H1 (cell line): ENCODE measurements around the gene IAH1. TPM values are rescaled to one million over a fixed set of nuclear protein-coding genes. Genes with fewer than 3 reads are reported as not detected.

ENCODE experiments used
- CTCF ChIA-PET: fragments of 300-600 bp; sonication (Branson Sonifier 250); formaldehyde crosslinking; loops from one replicate; lab custom pipeline; 2021; ENCODE audit not compliant: partially characterized antibody; lab: Charles Lee
- POLR2A ChIA-PET: fragments of 300-600 bp; sonication (Branson Sonifier 250); formaldehyde crosslinking; loops from one replicate; lab custom pipeline; 2021; ENCODE audit warnings: inconsistent platforms; ENCODE audit not compliant: partially characterized antibody; lab: Charles Lee
- DNase-seq, 2 experiments: peaks; one replicate each; pipeline versions ENCODE4 v3.0.0 to v3.0.0-alpha.2; 2010 to 2022; ENCODE audit warnings: low spot score in 2 of 2, low read depth in 1 of 2, mixed read lengths in 1 of 2
- FAIRE-seq: peaks from 2 replicates; lab custom pipeline; 2011; peaks lifted over from hg19 to GRCh38; lab: Jason Lieb, UNC
- H2AFZ ChIP-seq: 2 replicates; pipeline ENCODE4 v1.8.1; 2012; ENCODE audit warnings: low read length, inconsistent platforms
- H2AK5ac ChIP-seq: 2 replicates; pipeline ENCODE4 v1.6.1; 2013; ENCODE audit warnings: low read depth, low read length
- H2BK120ac ChIP-seq: replicated peaks from 2 replicates; pipeline ENCODE3; 2013; ENCODE audit warnings: low read depth, low read length, inconsistent platforms
- H2BK12ac ChIP-seq: 2 replicates; pipeline ENCODE4 v1.6.1; 2013; ENCODE audit warnings: low read depth, low read length
- H2BK15ac ChIP-seq: 2 replicates; pipeline ENCODE4 v1.6.1; 2013; ENCODE audit warnings: low read length
- H2BK20ac ChIP-seq: 2 replicates; pipeline ENCODE4 v1.6.1; 2013; ENCODE audit warnings: low read length
- H2BK5ac ChIP-seq: 2 replicates; pipeline ENCODE4 v1.6.1; 2013; ENCODE audit warnings: low read depth, low read length
- H3K14ac ChIP-seq: 2 replicates; pipeline ENCODE4 v1.6.1; 2013; ENCODE audit warnings: inconsistent platforms; ENCODE audit not compliant: insufficient read length
- H3K18ac ChIP-seq: 2 replicates; pipeline ENCODE4 v1.6.1; 2013; ENCODE audit warnings: low read length; ENCODE audit errors: extremely low read depth
- H3K23ac ChIP-seq: 2 replicates; pipeline ENCODE4 v1.6.1; 2013; ENCODE audit warnings: inconsistent platforms; ENCODE audit not compliant: insufficient read length
- H3K23me2 ChIP-seq: 2 replicates; pipeline ENCODE4 v1.6.1; 2013; ENCODE audit warnings: low read depth, low read length
- H3K27ac ChIP-seq: 2 replicates; pipeline ENCODE4 v1.6.1; 2011; ENCODE audit warnings: low read depth, low read length, inconsistent platforms
- H3K27me3 ChIP-seq, 4 experiments: replicated peaks in 1 of 4; 1 replicate in 1 of 4; 2 replicates in 3 of 4; pipeline versions ENCODE4 v1.6.1 to v1.8.1; 2011 to 2013; ENCODE audit warnings: low read length in 3 of 4, mild to moderate bottlenecking in 3 of 4, inconsistent platforms in 2 of 4, mixed read lengths in 2 of 4, moderate library complexity in 1 of 4; ENCODE audit not compliant: control insufficient read depth in 3 of 4, insufficient read depth in 3 of 4; ENCODE audit errors: extremely low read depth in 1 of 4
- H3K36me3 ChIP-seq, 4 experiments: 2 replicates each; pipeline versions ENCODE4 v1.6.1 to v1.8.1; 2011 to 2013; ENCODE audit warnings: mild to moderate bottlenecking in 4 of 4, low read length in 3 of 4, moderate library complexity in 2 of 4, control low read depth in 1 of 4, inconsistent platforms in 1 of 4; ENCODE audit not compliant: insufficient read depth in 4 of 4, control insufficient read depth in 2 of 4
- H3K4ac ChIP-seq: replicated peaks from 2 replicates; pipeline ENCODE3; 2013; ENCODE audit warnings: low read length, low read depth, mixed read lengths, inconsistent platforms; ENCODE audit not compliant: insufficient read length
- H3K4me1 ChIP-seq, 4 experiments: replicated peaks in 1 of 4; 1 replicate in 1 of 4; 2 replicates in 3 of 4; pipeline versions ENCODE4 v1.6.1 to v1.8.1; 2011 to 2013; ENCODE audit warnings: low read length in 3 of 4, inconsistent platforms in 2 of 4, mixed read lengths in 1 of 4; ENCODE audit not compliant: insufficient read depth in 4 of 4, control insufficient read depth in 3 of 4
- H3K4me2 ChIP-seq, 2 experiments: 2 replicates each; pipeline versions ENCODE4 v1.6.1 to v1.8.1; 2011 to 2013; ENCODE audit warnings: low read depth in 2 of 2, low read length in 2 of 2, control low read depth in 1 of 2, inconsistent platforms in 1 of 2, mild to moderate bottlenecking in 1 of 2; ENCODE audit not compliant: insufficient read depth in 1 of 2
- H3K4me3 ChIP-seq, 4 experiments: fragments of 200-600, 300-600 bp in 1 of 4; sonication (generic), shearing (Covaris generic), sonication (Bioruptor Twin) in 1 of 4; 2 replicates each; pipeline versions ENCODE4 v1.5.1 to v1.8.1; 2011 to 2016; ENCODE audit warnings: low read length in 4 of 4, low read depth in 3 of 4, control low read depth in 2 of 4, inconsistent platforms in 2 of 4, mild to moderate bottlenecking in 2 of 4, mixed read lengths in 1 of 4, moderate library complexity in 1 of 4; ENCODE audit not compliant: insufficient read depth in 2 of 4; ENCODE audit errors: extremely low read depth in 1 of 4
- H3K56ac ChIP-seq: replicated peaks from 2 replicates; pipeline ENCODE3; 2013; ENCODE audit warnings: low read depth, mild to moderate bottlenecking, mixed read lengths, low read length, inconsistent platforms; ENCODE audit not compliant: insufficient read length
- H3K79me1 ChIP-seq: 2 replicates; pipeline ENCODE4 v1.6.1; 2013; ENCODE audit warnings: low read depth, low read length, control low read depth
- H3K79me2 ChIP-seq, 2 experiments: 2 replicates each; pipeline versions ENCODE4 v1.6.1 to v1.8.1; 2012 to 2013; ENCODE audit warnings: low read length in 2 of 2, mild to moderate bottlenecking in 2 of 2, inconsistent platforms in 1 of 2; ENCODE audit not compliant: insufficient read depth in 2 of 2, control insufficient read depth in 1 of 2
- H3K9ac ChIP-seq, 4 experiments: replicated peaks in 1 of 4; 1 replicate in 1 of 4; 2 replicates in 3 of 4; pipeline versions ENCODE4 v1.6.1 to v1.8.1; 2011 to 2013; ENCODE audit warnings: low read depth in 3 of 4, low read length in 3 of 4, control low read depth in 2 of 4, mild to moderate bottlenecking in 2 of 4, moderate library complexity in 2 of 4, inconsistent platforms in 1 of 4; ENCODE audit errors: extremely low read depth in 1 of 4
- H3K9me3 ChIP-seq, 2 experiments: 2 replicates each; pipeline versions ENCODE4 v1.6.1 to v1.8.1; 2012 to 2013; ENCODE audit warnings: mild to moderate bottlenecking in 2 of 2, moderate library complexity in 2 of 2, control low read depth in 1 of 2, inconsistent platforms in 1 of 2, low read depth in 1 of 2, low read length in 1 of 2, mixed read lengths in 1 of 2; ENCODE audit not compliant: insufficient read depth in 2 of 2
- H4K20me1 ChIP-seq, 2 experiments: replicated peaks in 1 of 2; 2 replicates each; pipeline versions ENCODE3 to v1.8.1; 2011 to 2013; ENCODE audit warnings: inconsistent platforms in 2 of 2, low read length in 2 of 2, mild to moderate bottlenecking in 1 of 2; ENCODE audit not compliant: insufficient read depth in 2 of 2, control insufficient read depth in 1 of 2
- H4K5ac ChIP-seq: 2 replicates; pipeline ENCODE4 v1.6.1; 2013; ENCODE audit warnings: low read length, low read depth, mixed read lengths, inconsistent platforms; ENCODE audit not compliant: insufficient read length
- H4K8ac ChIP-seq: 2 replicates; pipeline ENCODE4 v1.8.0; 2013; ENCODE audit warnings: mild to moderate bottlenecking, moderate library complexity, low read length, inconsistent platforms; ENCODE audit not compliant: insufficient read depth; ENCODE audit errors: extremely low read depth
- H4K91ac ChIP-seq: replicated peaks from 2 replicates; pipeline ENCODE3; 2013; ENCODE audit warnings: low read length, mixed read lengths, inconsistent platforms; ENCODE audit not compliant: insufficient read length
- BCL11A ChIP-seq, 2 experiments: IDR thresholded peaks; one replicate each; pipeline ENCODE4 v1.6.1; 2011; ENCODE audit warnings: low read depth in 2 of 2, low read length in 2 of 2, mild to moderate bottlenecking in 2 of 2
- BRCA1 ChIP-seq: IDR thresholded peaks from 2 replicates; pipeline ENCODE4 v1.6.1; 2012; ENCODE audit warnings: low read depth, low read length, improper control_type of control experiment
- CHD1 ChIP-seq: IDR thresholded peaks from 2 replicates; pipeline ENCODE4 v1.6.1; 2012; ENCODE audit warnings: low read depth, low read length, improper control_type of control experiment
- EP300 ChIP-seq, 2 experiments: IDR thresholded peaks; 1 replicate in 1 of 2; 2 replicates in 1 of 2; pipeline ENCODE4 v1.6.1; 2011 to 2012; ENCODE audit warnings: low read depth in 2 of 2, low read length in 2 of 2, mild to moderate bottlenecking in 2 of 2, borderline replicate concordance in 1 of 2, inconsistent platforms in 1 of 2, moderate library complexity in 1 of 2
- GTF2F1 ChIP-seq: IDR thresholded peaks from 2 replicates; pipeline ENCODE4 v1.6.1; 2012; ENCODE audit warnings: low read depth, low read length, improper control_type of control experiment, borderline replicate concordance
- HDAC2 ChIP-seq, 2 experiments: fragments of 300-600 bp in 1 of 2; sonication (generic) in 1 of 2; IDR thresholded peaks; 2 replicates each; pipeline ENCODE4 v1.6.1; 2011 to 2012; ENCODE audit warnings: low read depth in 2 of 2, low read length in 2 of 2, mild to moderate bottlenecking in 2 of 2, moderate library complexity in 2 of 2, borderline replicate concordance in 1 of 2, inconsistent platforms in 1 of 2
- KDM5A ChIP-seq: fragments of 200-600 bp; IDR thresholded peaks from 2 replicates; pipeline ENCODE4 v1.7.1; 2012; ENCODE audit warnings: mild to moderate bottlenecking, low read length, inconsistent platforms, mixed read lengths
- MAFK ChIP-seq: IDR thresholded peaks from 2 replicates; pipeline ENCODE4 v1.6.1; 2012; ENCODE audit warnings: low read depth, mild to moderate bottlenecking, improper control_type of control experiment, low read length
- POLR2A ChIP-seq, 2 experiments: IDR thresholded peaks; 1 replicate in 1 of 2; 2 replicates in 1 of 2; pipeline ENCODE4 v1.6.1; 2011; ENCODE audit warnings: low read depth in 2 of 2, low read length in 2 of 2, mild to moderate bottlenecking in 2 of 2; ENCODE audit errors: control extremely low read depth in 1 of 2
- RNF2 ChIP-seq: fragments of 200-900, 300-1000 bp; sonication (generic); IDR thresholded peaks from 2 replicates; pipeline ENCODE4 v1.7.1; 2016; ENCODE audit warnings: borderline replicate concordance, low read depth, mild to moderate bottlenecking, antibody characterized with exemption, low read length; ENCODE audit not compliant: poor library complexity, severe bottlenecking; ENCODE audit errors: missing control alignments
- SP2 ChIP-seq: IDR thresholded peaks from 2 replicates; pipeline ENCODE4 v1.6.1; 2012; ENCODE audit warnings: mild to moderate bottlenecking, low read length, inconsistent platforms
- USF2 ChIP-seq: IDR thresholded peaks from 2 replicates; pipeline ENCODE4 v1.6.1; 2011; ENCODE audit warnings: low read length, improper control_type of control experiment
- WGBS, 2 experiments: shearing (Covaris generic) in 1 of 2; methylation state at CpG; one replicate each; pipeline versions ENCODE4 v1.1.6 to v1.1.7; 2013 to 2015; ENCODE audit warnings: low lambda C conversion rate in 2 of 2, mixed read lengths in 2 of 2, inconsistent platforms in 1 of 2, low coverage in 1 of 2, missing lambda C conversion rate in 1 of 2; ENCODE audit not compliant: insufficient replicate concordance in 2 of 2, insufficient coverage in 1 of 2, insufficient read length in 1 of 2; ENCODE audit errors: extremely low coverage in 1 of 2, missing lambda C conversion rate in 1 of 2; 5-methylcytosine and 5-hydroxymethylcytosine counted together
- polyA plus RNA-seq, 7 experiments: library from polyadenylated mRNA; depleted of rRNA in 3 of 7; stranded (reverse) in 5 of 7; unstranded in 2 of 7; fragments of >200 nt in 5 of 7; fragments of 200-250 nt in 2 of 7; gene quantifications; 1 replicate in 5 of 7; 2 replicates in 1 of 7; 4 replicates in 1 of 7; pipeline versions ENCODE4 v1.2.1 to v1.2.3, GENCODE V29; 2011 to 2013; ENCODE audit warnings: missing spikeins in 2 of 7, mixed read lengths in 2 of 7
- total RNA-seq: library from RNA; stranded (reverse); fragmentation: NEBNext Ultra II Directional; extraction: Animal tissue kit (Norgen Biotek cat#: 25700); gene quantifications from 2 replicates; pipeline ENCODE4 v1.2.1, GENCODE V29; 2021

IAH1 gene
- total and polyA plus RNA-seq, 2 of the 8 experiments (the other 6 are each of a cell fraction or from before 2014, with no cell fraction given): 15.1 to 21.5 TPM

GRCh38 chr2:9451231-9451630 lies 23.1 kb upstream of the IAH1 start:
- ChIA-PET CTCF (no interaction called here), POLR2A (no interaction called here)
- H4K8ac ChIP-seq: no peak overlapping the region
- no peak overlapping the region for H3K23ac ChIP-seq
- H2BK12ac ChIP-seq: no peak overlapping the region
- no peaks in the 10 kb centered on the region for H3K23me2 ChIP-seq
- no peak for FAIRE-seq
- no peak overlapping the region for H3K56ac ChIP-seq
- no peak for TF ChIP-seq EP300 (IDR thresholded peaks at IDR 0.05; ENCODE audit: borderline replicate concordance in 1 of 2, low read depth in 2 of 2, low read length in 2 of 2)
- no peak for TF ChIP-seq BCL11A (IDR thresholded peaks at IDR 0.05; ENCODE audit: low read depth in 2 of 2, low read length in 2 of 2)
- TF ChIP-seq MAFK: no peak
- TF ChIP-seq BRCA1: no peak
- TF ChIP-seq USF2: no peak
- TF ChIP-seq RNF2: no peak
- TF ChIP-seq SP2: no peak
- TF ChIP-seq HDAC2 (IDR thresholded peaks at IDR 0.05; ENCODE audit: borderline replicate concordance in 1 of 2, low read depth in 2 of 2, low read length in 2 of 2): no peak
- TF ChIP-seq KDM5A: no peak
- TF ChIP-seq POLR2A (IDR thresholded peaks at IDR 0.05; ENCODE audit: control extremely low read depth in 1 of 2, low read depth in 2 of 2, low read length in 2 of 2): no peak
- TF ChIP-seq GTF2F1: no peak
- no peak for TF ChIP-seq CHD1
- no peak overlapping the region for H2AFZ ChIP-seq
- no peaks in the 10 kb centered on the region for H4K20me1 ChIP-seq
- WGBS, 2 experiments: 81% methylated on average over 1 of the region's 1 CpG; no CpG with 5 or more reads in 1 of the 2 experiments
- H3K4me1 ChIP-seq: no peaks in the 10 kb centered on the region
- H2BK15ac ChIP-seq: no peak overlapping the region
- H4K91ac ChIP-seq: no peak overlapping the region
- H3K27ac ChIP-seq: no peak overlapping the region
- no peak overlapping the region for H2BK120ac ChIP-seq
- no peak overlapping the region for H3K4me2 ChIP-seq
- no peaks in the 10 kb centered on the region for H3K79me1 ChIP-seq
- H3K9ac ChIP-seq: no peak overlapping the region
- DNase-seq: no peak
- no peak overlapping the region for H3K4me3 ChIP-seq
- H2BK20ac ChIP-seq: no peak overlapping the region
- H3K27me3 ChIP-seq: no peaks in the 10 kb centered on the region
- H3K14ac ChIP-seq: no peak overlapping the region
- no peak overlapping the region for H3K4ac ChIP-seq
- no peak overlapping the region for H2AK5ac ChIP-seq
- H3K18ac ChIP-seq: no peak overlapping the region
- H3K79me2 ChIP-seq: no peaks in the 10 kb centered on the region
- peaks cover 8 to 71% (median 34%) of the 10 kb centered on the region in 4 experiments for H3K36me3 ChIP-seq
- H2BK5ac ChIP-seq: no peak overlapping the region
- no peaks in the 10 kb centered on the region for H3K9me3 ChIP-seq
- no peak overlapping the region for H4K5ac ChIP-seq
